Activated CD4-positive, alpha-beta T cell treated with anti-CD3 and anti-CD28 coated beads for 48 hours (primary cell): Measurements from ENCODE around the gene GSTO2.
A peak's percentile ranks its signal among the peaks of the same experiment; 100 is the strongest.

ENCODE experiments used
- DNase-seq: peaks from one replicate; pipeline ENCODE4 v3.0.0-alpha.2; 2020

The GSTO2 gene

GRCh38 chr10:104286939-104287338, 18.0 kb downstream of the GSTO2 start:
- DNase-seq = no peak

- no peak for DNase-seq
These were observed 19.4 kb downstream of the GSTO2 start for GRCh38 chr10:104288355-104288754.

- peak; percentile 93 for DNase-seq
These were observed 22.5 kb downstream of the GSTO2 start for GRCh38 chr10:104291439-104291951.

- DNase-seq = no peak
These were observed 24.0 kb downstream of the GSTO2 start for GRCh38 chr10:104293011-104293410.

GRCh38 chr10:104293781-104294321, 24.9 kb downstream of the GSTO2 start:
- DNase-seq = no peak

- DNase-seq = no peak
These were observed 27.9 kb downstream of the GSTO2 start for GRCh38 chr10:104296687-104297436.

GRCh38 chr10:104297697-104298660, 29.0 kb downstream of the GSTO2 start:
- DNase-seq = peak; percentile 70

GRCh38 chr10:104299031-104299904, 30.3 kb downstream of the GSTO2 start:
- DNase-seq = no peak

GRCh38 chr10:104300002-104300735, 31.2 kb downstream of the GSTO2 start:
- no peak for DNase-seq

GRCh38 chr10:104300736-104301292, 31.8 kb downstream of the GSTO2 start:
- no peak for DNase-seq

GRCh38 chr10:104301907-104302690, 33.1 kb downstream of the GSTO2 start:
- no peak for DNase-seq

GRCh38 chr10:104303594-104304355, 34.8 kb downstream of the GSTO2 start:
- DNase-seq = no peak

- no peak for DNase-seq
These were observed 35.4 kb downstream of the GSTO2 start for GRCh38 chr10:104304356-104304745.

GRCh38 chr10:104304927-104305326, 35.9 kb downstream of the GSTO2 start:
- no peak for DNase-seq

- no peak for DNase-seq
These were observed 37.9 kb downstream of the GSTO2 start for GRCh38 chr10:104306897-104307296.

GRCh38 chr10:104307576-104308438, 38.8 kb downstream of the GSTO2 start:
- DNase-seq = no peak

GRCh38 chr10:104308439-104308903, 39.5 kb downstream of the GSTO2 start:
- DNase-seq = peak; percentile 46
